Adrenal gland (tissue), 5 donors: ENCODE data around the gene MARCHF2.

Source experiments
- CTCF ChIP-seq, 6 experiments: fragments of 450-650 bp in 4 of 6; fragments of 200-600 bp in 2 of 6; sonication (generic) in 1 of 6; IDR thresholded peaks; 1 replicate in 5 of 6; 2 replicates in 1 of 6; pipeline versions ENCODE4 v1.5.1 to v1.8.0; 2016 to 2021; ENCODE audit warnings: antibody characterized with exemption in 6 of 6, mild to moderate bottlenecking in 2 of 6, moderate library complexity in 1 of 6
- POLR2A ChIP-seq, 2 donors: fragments of 450-650 bp; IDR thresholded peaks; one replicate each; pipeline ENCODE4 v1.6.1; 2017; ENCODE audit warnings: antibody characterized with exemption in 2 of 2, mild to moderate bottlenecking in 2 of 2, moderate library complexity in 1 of 2
- donor health status: DM: no; HTN: no; CAD: no.

DNA sequence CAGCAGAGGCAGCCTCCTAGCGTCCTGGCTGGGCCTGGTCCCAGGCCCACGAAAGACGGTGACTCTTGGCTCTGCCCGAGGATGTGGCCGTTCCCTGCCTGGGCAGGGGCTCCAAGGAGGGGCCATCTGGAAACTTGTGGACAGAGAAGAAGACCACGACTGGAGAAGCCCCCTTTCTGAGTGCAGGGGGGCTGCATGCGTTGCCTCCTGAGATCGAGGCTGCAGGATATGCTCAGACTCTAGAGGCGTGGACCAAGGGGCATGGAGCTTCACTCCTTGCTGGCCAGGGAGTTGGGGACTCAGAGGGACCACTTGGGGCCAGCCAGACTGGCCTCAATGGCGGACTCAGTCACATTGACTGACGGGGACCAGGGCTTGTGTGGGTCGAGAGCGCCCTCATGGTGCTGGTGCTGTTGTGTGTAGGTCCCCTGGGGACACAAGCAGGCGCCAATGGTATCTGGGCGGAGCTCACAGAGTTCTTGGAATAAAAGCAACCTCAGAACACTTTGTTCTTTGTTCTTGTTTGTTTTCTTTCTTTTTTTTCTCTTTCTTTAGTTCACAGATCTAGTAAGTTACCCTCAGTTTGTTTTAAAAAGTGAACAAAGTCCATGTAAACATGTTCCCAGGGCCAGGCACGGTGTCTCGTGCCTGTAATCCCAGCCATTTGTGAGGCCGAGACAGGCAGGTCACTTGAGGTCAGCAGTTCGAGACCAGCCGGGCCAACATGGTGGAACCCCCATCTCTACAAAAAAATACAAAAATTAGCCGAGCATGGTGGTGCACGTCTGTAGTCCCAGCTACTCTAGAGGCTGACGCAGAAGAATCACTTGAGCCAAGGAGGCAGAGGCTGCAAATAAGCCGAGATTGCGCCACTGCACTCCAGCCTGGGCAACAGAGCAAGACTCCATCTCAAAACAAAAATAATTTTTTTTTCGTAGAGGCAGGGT lies 39.0 kb upstream of the MARCHF2 start:
- no peak for TF ChIP-seq POLR2A (IDR thresholded peaks at IDR 0.05)
- no peak for TF ChIP-seq CTCF (IDR thresholded peaks at IDR 0.05)
